ENCODE measurements around the gene DUSP12. TPM values are rescaled to one million over a fixed set of nuclear protein-coding genes. Genes with fewer than 3 reads are reported as not detected.

Gene DUSP12
- total RNA-seq, 1 experiment from 2014 or later: 31.6 TPM

DNA sequence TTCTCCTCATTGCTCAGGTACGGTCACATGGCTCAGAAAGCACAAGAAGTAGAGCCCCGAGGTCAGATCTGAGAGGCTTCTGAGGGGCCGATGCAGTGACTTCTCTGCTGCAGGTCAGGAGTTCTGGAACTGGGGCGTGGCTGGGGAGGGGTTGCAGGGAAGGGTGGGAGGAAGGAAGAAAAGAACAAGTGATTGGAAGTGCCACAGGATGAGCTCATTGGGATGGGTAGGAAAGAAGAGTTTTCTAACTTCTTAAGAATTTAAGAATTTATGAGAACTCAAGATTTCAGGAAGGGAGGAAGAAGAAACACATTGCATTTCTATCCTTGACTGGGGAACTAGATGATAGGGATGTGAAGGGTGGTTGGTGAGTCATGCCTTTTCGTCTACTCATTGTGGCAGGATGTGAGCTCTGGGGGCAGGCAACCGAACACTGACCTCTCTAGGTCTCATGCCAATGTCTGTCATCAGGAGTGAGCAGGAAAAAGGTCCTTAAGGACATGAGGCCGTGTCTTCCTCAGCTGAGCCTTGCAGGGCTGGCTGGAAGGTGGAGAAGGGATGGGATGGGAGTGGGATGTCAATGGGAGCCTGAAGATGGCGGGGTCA, 27.7 kb upstream of the DUSP12 start:
- ATAC-seq: peak; percentile 25; the same call in 1 of the 2 replicates
- Histone ChIP-seq H3K9me3 (ENCODE audit: control insufficient read depth in 1 of 2, insufficient read depth in 1 of 2, low read depth in 1 of 2, low read length in 2 of 2) (no peaks in the 10 kb centered on the region), H4K20me1 (ENCODE audit: insufficient read depth) (no peaks in the 10 kb centered on the region), H3K9me2 (ENCODE audit: insufficient read depth) (no peaks in the 10 kb centered on the region), H3K4me2 (ENCODE audit: low read length) (peak overlapping the region; percentile 59), H3K27ac (ENCODE audit: low read depth, low read length) (no peak overlapping the region), H3K36me3 (ENCODE audit: control insufficient read depth in 1 of 2, insufficient read depth in 2 of 2, low read length in 2 of 2) (no peaks in the 10 kb centered on the region), H2AFZ (ENCODE audit: low read depth, low read length, poor library complexity, severe bottlenecking) (peak overlapping the region; percentile 10), H3K4me1 (ENCODE audit: control insufficient read depth in 1 of 2, insufficient read depth in 2 of 2, low read length in 2 of 2) (peaks cover 12 to 55% of the 10 kb centered on the region in 2 experiments), H3K79me2 (ENCODE audit: insufficient read depth, low read length) (no peaks in the 10 kb centered on the region; the same call in 1 of the 2 replicates), H3K27me3 (ENCODE audit: insufficient read depth, low read length) (no peaks in the 10 kb centered on the region), H3K9ac (ENCODE audit: low read length) (no peak overlapping the region), H3K4me3 (replicated peaks in 1 of 2; ENCODE audit: low read depth in 1 of 2, low read length in 2 of 2) (peak overlapping the region in 1 of 2 experiments; percentile 8; a peak in 1 of 4 replicates)
- ChIA-PET POLR2A (no interaction called here), CTCF (interaction anchor here (1.3 kb wide), 1 partner anchor 17 kb away, joined by 3 read pairs; no protein-coding TSS in a partner anchor), RAD21 (ENCODE audit: low non-redundant PET in 1 of 2, low total read pairs in 2 of 2, uncharacterized antibody in 2 of 2, unreplicated experiment in 2 of 2) (no interaction called here)
- DNase-seq (ENCODE audit: low read depth, low spot score): no peak
- BruUV-seq (replicated peaks): no TSS peak
- intact Hi-C loops (cut with micrococcal nuclease): no loop called here
- TF ChIP-seq CBX3 (IDR thresholded peaks at IDR 0.05; ENCODE audit: low read depth): peak; percentile 37; the same call in 1 of the 2 replicates
- TF ChIP-seq SIN3A (IDR thresholded peaks at IDR 0.05; ENCODE audit: low read depth): no peak
- TF ChIP-seq, protein P1, sequence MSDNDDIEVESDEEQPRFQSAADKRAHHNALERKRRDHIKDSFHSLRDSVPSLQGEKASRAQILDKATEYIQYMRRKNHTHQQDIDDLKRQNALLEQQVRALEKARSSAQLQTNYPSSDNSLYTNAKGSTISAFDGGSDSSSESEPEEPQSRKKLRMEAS (IDR thresholded peaks at IDR 0.05): 0 out of 2 replicates have a peak, but pooled peaks have one; percentile 7
- TF ChIP-seq EZH2phosphoT487 (IDR thresholded peaks at IDR 0.05; ENCODE audit: borderline replicate concordance): no peak
- TF ChIP-seq, protein P2, sequence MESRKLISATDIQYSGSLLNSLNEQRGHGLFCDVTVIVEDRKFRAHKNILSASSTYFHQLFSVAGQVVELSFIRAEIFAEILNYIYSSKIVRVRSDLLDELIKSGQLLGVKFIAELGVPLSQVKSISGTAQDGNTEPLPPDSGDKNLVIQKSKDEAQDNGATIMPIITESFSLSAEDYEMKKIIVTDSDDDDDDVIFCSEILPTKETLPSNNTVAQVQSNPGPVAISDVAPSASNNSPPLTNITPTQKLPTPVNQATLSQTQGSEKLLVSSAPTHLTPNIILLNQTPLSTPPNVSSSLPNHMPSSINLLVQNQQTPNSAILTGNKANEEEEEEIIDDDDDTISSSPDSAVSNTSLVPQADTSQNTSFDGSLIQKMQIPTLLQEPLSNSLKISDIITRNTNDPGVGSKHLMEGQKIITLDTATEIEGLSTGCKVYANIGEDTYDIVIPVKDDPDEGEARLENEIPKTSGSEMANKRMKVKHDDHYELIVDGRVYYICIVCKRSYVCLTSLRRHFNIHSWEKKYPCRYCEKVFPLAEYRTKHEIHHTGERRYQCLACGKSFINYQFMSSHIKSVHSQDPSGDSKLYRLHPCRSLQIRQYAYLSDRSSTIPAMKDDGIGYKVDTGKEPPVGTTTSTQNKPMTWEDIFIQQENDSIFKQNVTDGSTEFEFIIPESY (IDR thresholded peaks at IDR 0.05; ENCODE audit: extremely low read depth, insufficient replicate concordance, low read length): no peak
- TF ChIP-seq, protein P3, sequence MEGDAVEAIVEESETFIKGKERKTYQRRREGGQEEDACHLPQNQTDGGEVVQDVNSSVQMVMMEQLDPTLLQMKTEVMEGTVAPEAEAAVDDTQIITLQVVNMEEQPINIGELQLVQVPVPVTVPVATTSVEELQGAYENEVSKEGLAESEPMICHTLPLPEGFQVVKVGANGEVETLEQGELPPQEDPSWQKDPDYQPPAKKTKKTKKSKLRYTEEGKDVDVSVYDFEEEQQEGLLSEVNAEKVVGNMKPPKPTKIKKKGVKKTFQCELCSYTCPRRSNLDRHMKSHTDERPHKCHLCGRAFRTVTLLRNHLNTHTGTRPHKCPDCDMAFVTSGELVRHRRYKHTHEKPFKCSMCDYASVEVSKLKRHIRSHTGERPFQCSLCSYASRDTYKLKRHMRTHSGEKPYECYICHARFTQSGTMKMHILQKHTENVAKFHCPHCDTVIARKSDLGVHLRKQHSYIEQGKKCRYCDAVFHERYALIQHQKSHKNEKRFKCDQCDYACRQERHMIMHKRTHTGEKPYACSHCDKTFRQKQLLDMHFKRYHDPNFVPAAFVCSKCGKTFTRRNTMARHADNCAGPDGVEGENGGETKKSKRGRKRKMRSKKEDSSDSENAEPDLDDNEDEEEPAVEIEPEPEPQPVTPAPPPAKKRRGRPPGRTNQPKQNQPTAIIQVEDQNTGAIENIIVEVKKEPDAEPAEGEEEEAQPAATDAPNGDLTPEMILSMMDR (IDR thresholded peaks at IDR 0.05 in 2 of 3, conservative IDR thresholded peaks at IDR 0.05 in 1 of 3; ENCODE audit: borderline replicate concordance in 1 of 3, insufficient read depth in 1 of 3, low read depth in 2 of 3, low read length in 2 of 3): no peak
- no peak for TF ChIP-seq CEBPB (IDR thresholded peaks at IDR 0.05; ENCODE audit: low read depth)
- no peak for TF ChIP-seq SRF (IDR thresholded peaks at IDR 0.05; ENCODE audit: low read depth)
- peak; percentile 5 for TF ChIP-seq TCF7L2 (IDR thresholded peaks at IDR 0.05; ENCODE audit: borderline replicate concordance, extremely low read depth, insufficient read depth, insufficient read length)
- no peak for TF ChIP-seq EGR1 (IDR thresholded peaks at IDR 0.05; ENCODE audit: low read depth)
- TF ChIP-seq JUND (IDR thresholded peaks at IDR 0.05): no peak; the same call in 1 of the 2 replicates
- no peak for TF ChIP-seq POLR2A (IDR thresholded peaks at IDR 0.05; ENCODE audit: borderline replicate concordance, extremely low read depth, insufficient read depth, insufficient read length)
- TF ChIP-seq POLR2AphosphoS5 (IDR thresholded peaks at IDR 0.05; ENCODE audit: low read depth, low read length): no peak
- TF ChIP-seq, protein P4, sequence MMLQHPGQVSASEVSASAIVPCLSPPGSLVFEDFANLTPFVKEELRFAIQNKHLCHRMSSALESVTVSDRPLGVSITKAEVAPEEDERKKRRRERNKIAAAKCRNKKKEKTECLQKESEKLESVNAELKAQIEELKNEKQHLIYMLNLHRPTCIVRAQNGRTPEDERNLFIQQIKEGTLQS (IDR thresholded peaks at IDR 0.05): no peak
- TF ChIP-seq, protein P5, sequence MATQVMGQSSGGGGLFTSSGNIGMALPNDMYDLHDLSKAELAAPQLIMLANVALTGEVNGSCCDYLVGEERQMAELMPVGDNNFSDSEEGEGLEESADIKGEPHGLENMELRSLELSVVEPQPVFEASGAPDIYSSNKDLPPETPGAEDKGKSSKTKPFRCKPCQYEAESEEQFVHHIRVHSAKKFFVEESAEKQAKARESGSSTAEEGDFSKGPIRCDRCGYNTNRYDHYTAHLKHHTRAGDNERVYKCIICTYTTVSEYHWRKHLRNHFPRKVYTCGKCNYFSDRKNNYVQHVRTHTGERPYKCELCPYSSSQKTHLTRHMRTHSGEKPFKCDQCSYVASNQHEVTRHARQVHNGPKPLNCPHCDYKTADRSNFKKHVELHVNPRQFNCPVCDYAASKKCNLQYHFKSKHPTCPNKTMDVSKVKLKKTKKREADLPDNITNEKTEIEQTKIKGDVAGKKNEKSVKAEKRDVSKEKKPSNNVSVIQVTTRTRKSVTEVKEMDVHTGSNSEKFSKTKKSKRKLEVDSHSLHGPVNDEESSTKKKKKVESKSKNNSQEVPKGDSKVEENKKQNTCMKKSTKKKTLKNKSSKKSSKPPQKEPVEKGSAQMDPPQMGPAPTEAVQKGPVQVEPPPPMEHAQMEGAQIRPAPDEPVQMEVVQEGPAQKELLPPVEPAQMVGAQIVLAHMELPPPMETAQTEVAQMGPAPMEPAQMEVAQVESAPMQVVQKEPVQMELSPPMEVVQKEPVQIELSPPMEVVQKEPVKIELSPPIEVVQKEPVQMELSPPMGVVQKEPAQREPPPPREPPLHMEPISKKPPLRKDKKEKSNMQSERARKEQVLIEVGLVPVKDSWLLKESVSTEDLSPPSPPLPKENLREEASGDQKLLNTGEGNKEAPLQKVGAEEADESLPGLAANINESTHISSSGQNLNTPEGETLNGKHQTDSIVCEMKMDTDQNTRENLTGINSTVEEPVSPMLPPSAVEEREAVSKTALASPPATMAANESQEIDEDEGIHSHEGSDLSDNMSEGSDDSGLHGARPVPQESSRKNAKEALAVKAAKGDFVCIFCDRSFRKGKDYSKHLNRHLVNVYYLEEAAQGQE (IDR thresholded peaks at IDR 0.05; ENCODE audit: low read depth): no peak
- TF ChIP-seq YY1 (IDR thresholded peaks at IDR 0.05; ENCODE audit: extremely low read depth, insufficient replicate concordance, low read depth, low read length): no peak
- peak; percentile 30; the same call in 1 of the 2 replicates for TF ChIP-seq FOSL1 (IDR thresholded peaks at IDR 0.05; ENCODE audit: low read depth)
- no peak for TF ChIP-seq ELF1 (IDR thresholded peaks at IDR 0.05; ENCODE audit: borderline replicate concordance, low read depth)
- 0 out of 2 replicates have a peak, but pooled peaks have one; percentile 27 for TF ChIP-seq SP1 (IDR thresholded peaks at IDR 0.05; ENCODE audit: low read depth)

All from HCT116 (cell line).